Common myeloid progenitor, CD34-positive (primary cell): ENCODE measurements around the gene SNAI3.
A peak's percentile ranks its signal among the peaks of the same experiment; 100 is the strongest.

ENCODE experiments used
- CTCF ChIA-PET: fragments of 350-600 bp; sonication (Branson Sonifier 250); formaldehyde crosslinking; loops from one replicate; lab custom pipeline; 2021; ENCODE audit warnings: antibody characterized with exemption; lab: Charles Lee
- POLR2A ChIA-PET: fragments of 350-600 bp; sonication (Branson Sonifier 250); formaldehyde crosslinking; loops from one replicate; lab custom pipeline; 2021; ENCODE audit warnings: antibody characterized with exemption; lab: Charles Lee
- DNase-seq, 3 donors: peaks; one replicate each; pipeline versions ENCODE4 v3.0.0 to v3.0.0-alpha.2; 2013
- H3K27ac ChIP-seq, 2 experiments: 1 replicate in 1 of 2; 2 replicates in 1 of 2; pipeline ENCODE4 v1.7.0; 2013; ENCODE audit warnings: inconsistent platforms in 2 of 2, low read length in 2 of 2, mild to moderate bottlenecking in 2 of 2, low read depth in 1 of 2, moderate library complexity in 1 of 2; ENCODE audit not compliant: severe bottlenecking in 2 of 2, insufficient read depth in 1 of 2, poor library complexity in 1 of 2
- H3K27me3 ChIP-seq, 5 experiments: replicated peaks in 2 of 5; 1 replicate in 3 of 5; 2 replicates in 2 of 5; pipeline versions ENCODE4 v1.6.1 to v1.7.0; 2013; ENCODE audit warnings: low read length in 4 of 5, mild to moderate bottlenecking in 2 of 5, moderate library complexity in 2 of 5, inconsistent platforms in 1 of 5; ENCODE audit not compliant: insufficient read depth in 5 of 5, control insufficient read depth in 4 of 5
- H3K36me3 ChIP-seq, 4 experiments: 1 replicate in 2 of 4; 2 replicates in 2 of 4; pipeline versions ENCODE4 v1.6.1 to v1.7.0; 2013; ENCODE audit warnings: low read length in 3 of 4, control low read depth in 1 of 4, mild to moderate bottlenecking in 1 of 4; ENCODE audit not compliant: control insufficient read depth in 4 of 4, insufficient read depth in 4 of 4
- H3K4me1 ChIP-seq, 4 experiments: 1 replicate in 3 of 4; 2 replicates in 1 of 4; pipeline versions ENCODE4 v1.6.1 to v1.7.1; 2013; ENCODE audit warnings: low read length in 3 of 4, mild to moderate bottlenecking in 3 of 4, control low read depth in 1 of 4, inconsistent platforms in 1 of 4, moderate library complexity in 1 of 4; ENCODE audit not compliant: control insufficient read depth in 4 of 4, insufficient read depth in 4 of 4; ENCODE audit errors: control extremely low read depth in 1 of 4
- H3K4me3 ChIP-seq, 7 experiments: 1 replicate in 4 of 7; 2 replicates in 3 of 7; pipeline versions ENCODE4 v1.5.1 to v1.7.0; 2013; ENCODE audit warnings: mild to moderate bottlenecking in 7 of 7, low read length in 6 of 7, moderate library complexity in 6 of 7, inconsistent platforms in 2 of 7, low read depth in 2 of 7, control low read depth in 1 of 7; ENCODE audit not compliant: insufficient read depth in 4 of 7, control insufficient read depth in 1 of 7; ENCODE audit errors: extremely low read depth in 1 of 7
- H3K9me3 ChIP-seq, 5 experiments: 1 replicate in 4 of 5; 2 replicates in 1 of 5; pipeline versions ENCODE4 v1.6.1 to v1.7.1; 2013; ENCODE audit warnings: low read length in 4 of 5, mild to moderate bottlenecking in 2 of 5, inconsistent platforms in 1 of 5, low read depth in 1 of 5, moderate library complexity in 1 of 5; ENCODE audit not compliant: control insufficient read depth in 4 of 5, insufficient read depth in 2 of 5; ENCODE audit errors: control extremely low read depth in 1 of 5
- WGBS: methylation state at CpG from one replicate; pipeline ENCODE4 v1.1.5; 2013; ENCODE audit not compliant: insufficient coverage; 5-methylcytosine and 5-hydroxymethylcytosine counted together

Gene SNAI3

DNA sequence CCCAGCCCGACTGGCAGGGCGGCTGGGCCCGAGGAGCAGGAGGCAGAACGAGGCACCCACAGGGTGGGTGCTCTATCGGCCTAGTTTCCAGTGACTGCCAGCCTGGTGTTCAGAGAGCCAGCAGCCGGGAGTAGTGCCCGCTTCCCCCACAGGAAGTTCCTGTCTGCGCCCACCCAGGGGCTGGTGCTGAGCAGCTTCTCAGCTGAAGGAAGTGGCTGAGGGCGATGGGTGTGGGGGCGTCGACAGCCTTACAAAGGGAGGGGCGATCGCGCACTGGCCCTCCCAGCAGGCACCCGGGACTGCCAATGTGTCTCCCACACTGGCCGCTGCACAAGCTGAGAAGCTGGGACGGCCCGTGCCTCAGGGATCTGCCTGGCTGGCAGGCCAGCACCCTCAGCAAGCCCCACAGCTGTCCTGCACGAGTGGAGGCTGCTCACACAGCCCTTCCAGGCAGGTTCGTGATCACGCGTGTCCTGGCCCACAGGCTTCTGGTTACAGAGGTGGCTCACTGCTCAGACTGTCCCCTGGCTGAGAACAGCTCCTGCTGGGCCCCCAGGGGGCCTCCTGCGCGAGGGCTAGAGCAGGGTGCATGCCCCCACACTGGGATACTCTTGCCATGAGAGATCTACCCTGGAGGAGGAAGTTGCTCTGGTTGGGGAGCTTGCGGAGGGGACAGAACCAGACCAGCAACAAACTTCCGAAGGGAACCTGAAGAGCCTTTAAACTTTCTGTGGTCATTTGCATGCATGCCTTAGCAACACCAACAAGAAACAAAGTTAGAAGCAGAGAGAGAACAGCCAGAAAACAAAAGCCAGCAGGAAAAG is 17.4 kb upstream of the SNAI3 start:
- ChIA-PET POLR2A (interaction anchor here (0.6 to 2.8 kb wide), 6 partner anchors 12 to 91 kb away, joined by 3 to 11 read pairs (median 3); partner anchors contain the start of genes MVD and SNAI3), CTCF (interaction anchor here (0.7 to 4.5 kb wide), 7 partner anchors 8 to 65 kb away, joined by 3 to 18 read pairs (median 4); no protein-coding TSS in a partner anchor)
- 0% methylated on average over 15 of the region's 26 CpGs for WGBS
- no peaks in the 10 kb centered on the region for H3K27me3 ChIP-seq
- H3K27ac ChIP-seq = peak overlapping the region; percentile 64 to 77
- no peaks in the 10 kb centered on the region for H3K9me3 ChIP-seq
- H3K4me1 ChIP-seq = peaks cover 9 to 79% (median 78%) of the 10 kb centered on the region in 4 experiments
- DNase-seq = peak; percentile 56 to 84 (median 77)
- H3K36me3 ChIP-seq = peaks cover 0 to 34% (median 13%) of the 10 kb centered on the region in 4 experiments
- peak overlapping the region in 6 of 7 experiments; percentile 48 to 87 (median 66) for H3K4me3 ChIP-seq

DNA sequence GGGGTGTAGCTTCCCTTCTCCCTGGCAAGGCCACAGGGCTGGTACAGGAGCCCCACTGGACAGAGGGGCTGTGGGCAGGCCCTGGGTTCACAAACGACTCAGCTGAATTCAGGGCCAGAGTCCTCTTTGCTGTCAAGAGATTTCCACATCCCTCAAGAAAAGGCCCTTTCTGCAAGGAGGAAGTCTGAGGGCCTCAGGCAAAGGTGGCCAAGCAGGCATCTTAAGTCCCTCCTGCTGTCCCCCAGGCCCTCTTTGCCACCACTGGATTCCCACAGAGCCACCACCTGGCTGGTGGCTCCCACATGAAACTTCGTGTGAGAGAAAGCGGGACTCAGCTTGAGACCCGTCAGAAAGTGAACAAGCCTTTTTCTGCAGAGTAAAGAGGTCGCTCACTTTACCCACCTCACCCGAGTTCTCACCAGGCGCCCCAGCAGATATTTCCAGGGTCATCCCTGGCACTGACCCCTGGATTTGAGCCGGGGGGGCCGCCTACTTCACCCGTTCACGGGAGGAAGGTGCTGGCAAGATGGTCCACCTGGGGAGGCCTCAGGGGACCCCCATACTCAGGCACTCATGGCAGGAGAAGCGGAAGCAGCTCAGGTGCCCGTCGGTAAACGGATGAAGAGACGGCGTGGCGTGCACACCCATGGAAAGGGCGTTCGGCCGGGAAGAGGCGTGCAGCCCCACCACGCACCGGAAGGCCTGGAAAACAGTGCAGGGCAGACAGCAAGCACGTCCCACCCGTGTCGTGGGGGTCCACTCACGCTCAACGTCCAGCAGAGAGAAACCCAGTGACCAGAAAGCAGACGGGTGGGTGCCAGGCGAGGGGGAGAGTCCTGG is 16.3 kb upstream of the SNAI3 start:
- peak in 2 of 3 donors; percentile 40 to 42 for DNase-seq
- no peaks in the 10 kb centered on the region for H3K9me3 ChIP-seq
- H3K27me3 ChIP-seq = no peaks in the 10 kb centered on the region
- H3K4me1 ChIP-seq = peaks cover 9 to 84% (median 81%) of the 10 kb centered on the region in 4 experiments
- ChIA-PET CTCF (interaction anchor here (0.7 to 4.5 kb wide), 7 partner anchors 9 to 481 kb away, joined by 3 to 24 read pairs (median 5); no protein-coding TSS in a partner anchor), POLR2A (interaction anchor here (0.5 to 2.8 kb wide), 6 partner anchors 11 to 550 kb away, joined by 3 to 15 read pairs (median 6); partner anchors contain the start of gene SNAI3)
- H3K4me3 ChIP-seq = peak overlapping the region in 6 of 7 experiments; percentile 40 to 87 (median 66)
- H3K36me3 ChIP-seq = peaks cover 0 to 40% (median 21%) of the 10 kb centered on the region in 4 experiments
- peak overlapping the region in 1 of 2 experiments; percentile 77 for H3K27ac ChIP-seq
- WGBS = 58% methylated on average over 31 of the region's 31 CpGs

DNA sequence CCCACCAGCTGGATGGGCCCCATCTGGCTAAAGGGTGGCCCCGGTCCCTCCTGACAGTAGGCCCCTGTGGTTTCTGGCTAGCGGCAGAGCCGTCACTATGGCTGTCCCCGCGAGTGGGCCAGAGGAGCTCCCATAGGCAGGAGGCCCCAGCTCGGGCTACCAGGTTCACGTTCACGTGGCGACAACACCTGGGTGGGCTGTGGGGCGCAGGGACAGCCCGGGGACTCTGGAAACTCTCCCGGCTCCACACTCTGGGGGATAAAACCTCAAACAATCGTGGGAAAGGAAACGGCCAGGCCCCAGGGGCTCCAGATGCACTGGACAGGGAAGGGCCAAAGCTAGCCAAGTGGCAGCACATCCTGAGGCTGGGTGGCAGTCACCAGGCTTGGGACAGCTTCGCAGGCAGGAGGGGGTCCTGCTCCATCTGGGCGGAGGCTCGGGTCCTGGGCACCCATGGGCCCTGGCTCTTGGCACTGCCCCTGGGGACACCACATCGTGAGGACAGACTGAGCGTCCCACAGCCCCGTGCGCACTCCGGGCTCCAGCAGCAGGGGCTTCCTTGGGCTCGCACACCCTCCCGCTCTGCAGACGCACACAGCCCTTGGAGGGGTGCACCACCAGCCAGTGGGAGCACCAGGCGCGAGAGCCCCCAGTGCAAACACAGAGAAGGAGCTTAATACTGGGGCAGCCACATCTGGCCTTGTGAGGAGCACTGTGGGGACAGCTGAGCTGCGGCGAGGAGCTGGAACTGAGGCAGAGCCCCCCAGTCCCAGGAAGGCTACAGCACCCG is 15.5 kb upstream of the SNAI3 start:
- POLR2A ChIA-PET = interaction anchor here (1.6 to 2.8 kb wide), 5 partner anchors 10 to 52 kb away, joined by 4 to 15 read pairs (median 8); partner anchors contain the start of gene SNAI3
- H3K4me3 ChIP-seq = peak overlapping the region in 6 of 7 experiments; percentile 13 to 87 (median 50)
- peak overlapping the region; percentile 40 to 77 for H3K27ac ChIP-seq
- CTCF ChIA-PET = interaction anchor here (1.1 to 4.5 kb wide), 5 partner anchors 10 to 97 kb away, joined by 3 to 24 read pairs (median 5); no protein-coding TSS in a partner anchor
- no peaks in the 10 kb centered on the region for H3K27me3 ChIP-seq
- peaks cover 0 to 48% (median 28%) of the 10 kb centered on the region in 4 experiments for H3K36me3 ChIP-seq
- no peak for DNase-seq
- H3K9me3 ChIP-seq = no peaks in the 10 kb centered on the region
- H3K4me1 ChIP-seq = peaks cover 6 to 76% (median 72%) of the 10 kb centered on the region in 4 experiments
- 48% methylated on average over 27 of the region's 30 CpGs for WGBS

DNA sequence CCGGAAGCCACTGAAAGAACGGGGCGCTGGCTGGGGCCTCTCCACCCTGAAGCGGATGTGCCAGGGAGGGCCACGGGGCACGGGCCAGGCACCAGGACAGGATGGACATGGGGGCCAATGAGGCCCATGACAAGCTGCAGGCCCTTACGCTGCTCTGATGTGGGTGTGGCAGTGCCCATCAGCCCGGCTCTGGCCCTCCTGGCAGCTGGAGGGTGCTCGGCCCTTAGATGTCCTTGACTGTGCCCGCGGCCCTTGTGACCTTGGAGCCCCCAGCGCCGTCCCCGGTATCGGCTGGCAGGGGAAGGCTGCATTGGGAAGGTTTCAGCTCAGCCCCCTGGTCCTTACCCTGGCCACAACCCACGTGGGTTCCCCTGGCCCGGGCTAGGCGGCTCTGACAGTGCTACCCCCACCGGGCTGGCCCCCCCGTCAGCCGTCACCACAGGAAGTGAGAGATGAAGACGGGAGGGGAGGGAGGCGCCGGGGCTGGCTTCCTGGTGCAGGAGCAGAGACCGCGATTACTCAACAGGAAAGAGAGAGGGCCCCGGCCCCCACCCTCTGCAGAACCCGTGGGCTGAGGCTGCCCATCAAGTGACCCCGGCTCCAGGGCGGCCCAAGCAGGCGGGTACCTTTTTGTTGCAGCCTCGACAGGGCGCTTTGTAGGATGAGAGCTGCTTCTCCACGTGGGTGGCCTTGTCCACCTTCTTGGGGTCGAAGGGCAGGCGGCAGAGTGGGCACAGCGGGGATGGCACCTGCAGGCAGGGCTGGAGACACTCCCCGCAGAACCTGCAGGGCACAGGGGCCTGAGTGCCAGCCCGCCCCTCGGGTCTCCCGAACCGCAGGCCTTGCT is 14.6 kb upstream of the SNAI3 start:
- WGBS = 1% methylated on average over 36 of the region's 42 CpGs
- Histone ChIP-seq H3K4me3 (peak overlapping the region in 6 of 7 experiments; percentile 8 to 87 (median 54)), H3K4me1 (peaks cover 6 to 73% (median 69%) of the 10 kb centered on the region in 4 experiments), H3K27me3 (no peaks in the 10 kb centered on the region), H3K27ac (peak overlapping the region in 1 of 2 experiments; percentile 77), H3K9me3 (no peaks in the 10 kb centered on the region), H3K36me3 (peaks cover 0 to 57% (median 35%) of the 10 kb centered on the region in 4 experiments)
- ChIA-PET POLR2A (interaction anchor here (0.5 to 2.4 kb wide), 5 partner anchors 9 to 53 kb away, joined by 4 to 15 read pairs (median 6); partner anchors contain the start of gene SNAI3), CTCF (interaction anchor here (1.0 to 3.6 kb wide), 6 partner anchors 12 to 98 kb away, joined by 3 to 24 read pairs (median 4); no protein-coding TSS in a partner anchor)
- peak; percentile 94 to 99 (median 98) for DNase-seq

- POLR2A ChIA-PET = interaction anchor here (0.5 to 2.4 kb wide), 4 partner anchors 8 to 52 kb away, joined by 4 to 15 read pairs (median 6); partner anchors contain the start of gene SNAI3
- CTCF ChIA-PET = interaction anchor here (1.0 to 3.6 kb wide), 5 partner anchors 12 to 99 kb away, joined by 3 to 24 read pairs (median 4); no protein-coding TSS in a partner anchor
- H3K4me1 ChIP-seq = peaks cover 6 to 69% (median 64%) of the 10 kb centered on the region in 4 experiments
Observed at GRCh38 chr16:88700322-88700635, 14.0 kb upstream of the SNAI3 start.

More at GRCh38 chr16:88700322-88700635, 14.0 kb upstream of the SNAI3 start:
- Histone ChIP-seq H3K9me3 (no peaks in the 10 kb centered on the region), H3K36me3 (peaks cover 0 to 63% (median 37%) of the 10 kb centered on the region in 4 experiments), H3K27ac (peak overlapping the region in 1 of 2 experiments; percentile 64), H3K4me3 (peak overlapping the region in 6 of 7 experiments; percentile 8 to 87 (median 54)), H3K27me3 (no peaks in the 10 kb centered on the region)
- 20% methylated on average over 14 of the region's 14 CpGs for WGBS
- no peak for DNase-seq
